SK-N-SH treated with all-trans-retinoic acid at 6 μM for 48 hours (cell line): ENCODE data around the gene TIMP1.

ENCODE experiments used
- ATAC-seq: fragments of 200-7000 bp; cut with Tn5 transposase; 3 replicates; pipeline ENCODE4 v1.9.1; 2020; ENCODE audit warnings: mild to moderate bottlenecking, moderate library complexity
- ARNTL ChIP-seq: fragments of 450-650 bp; formaldehyde crosslinking; IDR thresholded peaks from 2 replicates; pipeline ENCODE4 v1.5.0; 2020; ENCODE audit warnings: low read depth, mild to moderate bottlenecking, moderate library complexity, borderline replicate concordance
- BACH2 ChIP-seq: fragments of 250-450 bp; sonication (Bioruptor Pico); IDR thresholded peaks from 2 replicates; pipeline ENCODE4 v1.9.0; 2021; ENCODE audit warnings: mild to moderate bottlenecking, borderline replicate concordance
- CREB5 ChIP-seq: fragments of 250-450 bp; sonication (Bioruptor Pico); IDR thresholded peaks from 2 replicates; pipeline ENCODE4 v1.5.1; 2020; ENCODE audit warnings: low read depth, mild to moderate bottlenecking, moderate library complexity
- CSDC2 ChIP-seq: fragments of 250-450 bp; sonication (Bioruptor Pico); IDR thresholded peaks from 2 replicates; pipeline ENCODE4 v1.5.0; 2020; ENCODE audit warnings: mild to moderate bottlenecking, moderate library complexity
- CSRNP3 ChIP-seq: fragments of 250-450 bp; sonication (Bioruptor Pico); IDR thresholded peaks from 2 replicates; pipeline ENCODE4 v1.5.1; 2021; ENCODE audit warnings: mild to moderate bottlenecking, moderate library complexity
- ESRRG ChIP-seq: fragments of 250-450 bp; sonication (Bioruptor Pico); IDR thresholded peaks from 2 replicates; pipeline ENCODE4 v1.6.1; 2021; ENCODE audit warnings: mild to moderate bottlenecking
- GLIS3 ChIP-seq: fragments of 250-450 bp; sonication (Bioruptor Pico); IDR thresholded peaks from 2 replicates; pipeline ENCODE4 v1.5.0; 2020; ENCODE audit warnings: mild to moderate bottlenecking, moderate library complexity
- ISL1 ChIP-seq: fragments of 250-450 bp; sonication (Bioruptor Pico); IDR thresholded peaks from 2 replicates; pipeline ENCODE4 v2.1.2; 2022; ENCODE audit warnings: mild to moderate bottlenecking, moderate library complexity
- OSR1 ChIP-seq: fragments of 250-450 bp; sonication (Bioruptor Pico); IDR thresholded peaks from 2 replicates; pipeline ENCODE4 v1.8.0; 2022; ENCODE audit warnings: moderate library complexity, mild to moderate bottlenecking, inconsistent platforms
- PATZ1 ChIP-seq: fragments of 250-450 bp; sonication (Bioruptor Pico); IDR thresholded peaks from 2 replicates; pipeline ENCODE4 v1.8.0; 2020; ENCODE audit warnings: mild to moderate bottlenecking, moderate library complexity, borderline replicate concordance
- POU6F1 ChIP-seq: fragments of 250-450 bp; sonication (Bioruptor Pico); IDR thresholded peaks from 2 replicates; pipeline ENCODE4 v1.8.0; 2021; ENCODE audit warnings: low read depth, mild to moderate bottlenecking, moderate library complexity, borderline replicate concordance
- PPARA ChIP-seq: fragments of 250-450 bp; sonication (Bioruptor Pico); IDR thresholded peaks from 2 replicates; pipeline ENCODE4 v1.5.0; 2020; ENCODE audit warnings: mild to moderate bottlenecking, borderline replicate concordance
- RARB ChIP-seq: fragments of 250-450 bp; sonication (Bioruptor Pico); IDR thresholded peaks from 2 replicates; pipeline ENCODE4 v1.8.0; 2021; ENCODE audit warnings: mild to moderate bottlenecking, moderate library complexity
- SNAI2 ChIP-seq: fragments of 250-450 bp; sonication (Bioruptor Pico); IDR thresholded peaks from 2 replicates; pipeline ENCODE4 v1.5.0; 2020; ENCODE audit warnings: mild to moderate bottlenecking, moderate library complexity
- TOX ChIP-seq: fragments of 250-450 bp; sonication (Bioruptor Pico); IDR thresholded peaks from 2 replicates; pipeline ENCODE4 v1.8.0; 2021; ENCODE audit warnings: mild to moderate bottlenecking, moderate library complexity, borderline replicate concordance
- TSHZ2 ChIP-seq: fragments of 250-450 bp; sonication (Bioruptor Pico); IDR thresholded peaks from 2 replicates; pipeline ENCODE4 v1.5.0; 2020; ENCODE audit warnings: mild to moderate bottlenecking, moderate library complexity
- ZC3H10 ChIP-seq: fragments of 250-450 bp; sonication (Bioruptor Pico); IDR thresholded peaks from 2 replicates; pipeline ENCODE4 v1.5.1; 2021; ENCODE audit warnings: mild to moderate bottlenecking, moderate library complexity
- ZFP3 ChIP-seq: fragments of 250-450 bp; sonication (Bioruptor Pico); IDR thresholded peaks from 2 replicates; pipeline ENCODE4 v1.5.0; 2020; ENCODE audit warnings: mild to moderate bottlenecking, moderate library complexity
- ZNF565 ChIP-seq: fragments of 450-650 bp; formaldehyde crosslinking; conservative IDR thresholded peaks from 2 replicates; pipeline ENCODE4 v1.5.0; 2020; ENCODE audit warnings: low read depth, mild to moderate bottlenecking, moderate library complexity
- ZNF70 ChIP-seq: fragments of 450-650 bp; formaldehyde crosslinking; IDR thresholded peaks from 2 replicates; pipeline ENCODE4 v1.5.0; 2020; ENCODE audit warnings: mild to moderate bottlenecking, moderate library complexity

Gene TIMP1

GRCh38 chrX:47623540-47624027 is 41.3 kb downstream of the TIMP1 start:
- ATAC-seq = peak; percentile 93
- TF ChIP-seq RARB (CRISPR knock-in tag) (no peak), ARNTL (CRISPR knock-in tag) (no peak), OSR1 (CRISPR knock-in tag) (no peak), ZC3H10 (CRISPR knock-in tag) (no peak), ZNF70 (no peak), GLIS3 (CRISPR knock-in tag) (no peak), BACH2 (no peak), CSDC2 (CRISPR knock-in tag) (no peak), TOX (no peak), POU6F1 (CRISPR knock-in tag) (no peak), CREB5 (CRISPR knock-in tag) (no peak)

- no peak for ATAC-seq
Measured at GRCh38 chrX:47625365-47625764, 43.1 kb downstream of the TIMP1 start.

More at GRCh38 chrX:47625365-47625764, 43.1 kb downstream of the TIMP1 start:
- TF ChIP-seq TSHZ2 (CRISPR knock-in tag) (no peak), PPARA (no peak), CSDC2 (CRISPR knock-in tag) (no peak), ZC3H10 (CRISPR knock-in tag) (no peak), RARB (CRISPR knock-in tag) (no peak), PATZ1 (CRISPR knock-in tag) (no peak), OSR1 (CRISPR knock-in tag) (no peak), ESRRG (CRISPR knock-in tag) (no peak), CSRNP3 (no peak), ZNF565 (CRISPR knock-in tag) (no peak), GLIS3 (CRISPR knock-in tag) (no peak), ISL1 (no peak), CREB5 (CRISPR knock-in tag) (no peak), POU6F1 (CRISPR knock-in tag) (no peak), SNAI2 (CRISPR knock-in tag) (no peak), ZFP3 (no peak)
